IPS DF 6.9 (cell line): ENCODE results near the gene DNAI1.

Experiments
- DNase-seq: peaks from one replicate; pipeline ENCODE4 v3.0.0-alpha.2; 2013; ENCODE audit warnings: low read depth, low spot score
- H3K27ac ChIP-seq: one replicate; pipeline ENCODE4 v1.5.1; 2013; ENCODE audit warnings: low read length, control low read depth
- H3K27me3 ChIP-seq: 2 replicates; pipeline ENCODE4 v1.6.1; 2013; ENCODE audit warnings: mild to moderate bottlenecking, low read length; ENCODE audit not compliant: control insufficient read depth, insufficient read depth
- H3K36me3 ChIP-seq: 2 replicates; pipeline ENCODE4 v1.6.1; 2013; ENCODE audit warnings: low read length; ENCODE audit not compliant: control insufficient read depth, insufficient read depth
- H3K4me1 ChIP-seq: 2 replicates; pipeline ENCODE4 v1.6.1; 2013; ENCODE audit warnings: low read length; ENCODE audit not compliant: control insufficient read depth, insufficient read depth
- H3K4me3 ChIP-seq: 2 replicates; pipeline ENCODE4 v1.5.1; 2013; ENCODE audit warnings: mild to moderate bottlenecking, low read length
- H3K9me3 ChIP-seq: 2 replicates; pipeline ENCODE4 v1.6.1; 2013; ENCODE audit warnings: low read length, inconsistent platforms; ENCODE audit not compliant: control insufficient read depth, insufficient read depth
- WGBS: extraction: QIAGEN DNeasy Blood & Tissue Kit; methylation state at CpG from one replicate; pipeline ENCODE4 v1.1.7; 2013; ENCODE audit warnings: mixed read lengths, missing lambda C conversion rate; ENCODE audit not compliant: insufficient read length, insufficient coverage; 5-methylcytosine and 5-hydroxymethylcytosine counted together

The DNAI1 gene

GRCh38 chr9:34451135-34451534, 7.5 kb upstream of the DNAI1 start:
- WGBS, result no CpG with 5 or more reads among the region's 2 CpGs
- Histone ChIP-seq H3K9me3 (no peaks in the 10 kb centered on the region), H3K4me1 (peaks cover 2% of the 10 kb centered on the region; the same call in 1 of the 2 replicates), H3K36me3 (no peaks in the 10 kb centered on the region), H3K4me3 (no peak overlapping the region), H3K27me3 (no peaks in the 10 kb centered on the region), H3K27ac (no peak overlapping the region)
- no peak for DNase-seq

GRCh38 chr9:34451545-34451944, 7.1 kb upstream of the DNAI1 start:
- WGBS, result no CpG with 5 or more reads among the region's 3 CpGs
- H3K9me3 ChIP-seq, result no peaks in the 10 kb centered on the region
- H3K27me3 ChIP-seq, result no peaks in the 10 kb centered on the region
- no peaks in the 10 kb centered on the region for H3K36me3 ChIP-seq
- DNase-seq, result no peak
- H3K4me3 ChIP-seq, result no peak overlapping the region
- no peak overlapping the region for H3K27ac ChIP-seq
- H3K4me1 ChIP-seq, result peaks cover 2% of the 10 kb centered on the region; the same call in 1 of the 2 replicates

- no peak overlapping the region for H3K27ac ChIP-seq
- 0 out of 2 replicates have a peak, but pooled peaks cover 3% of the 10 kb centered on the region for H3K27me3 ChIP-seq
- 100% methylated on average over 1 of the region's 2 CpGs for WGBS
- H3K4me3 ChIP-seq, result no peak overlapping the region
- no peaks in the 10 kb centered on the region for H3K36me3 ChIP-seq
- no peak for DNase-seq
- peaks cover 5% of the 10 kb centered on the region; the same call in 1 of the 2 replicates for H3K4me1 ChIP-seq
- H3K9me3 ChIP-seq, result no peaks in the 10 kb centered on the region
Observed at GRCh38 chr9:34452568-34452967, 6.0 kb upstream of the DNAI1 start.

GRCh38 chr9:34454571-34455065, 4.0 kb upstream of the DNAI1 start:
- no CpG with 5 or more reads among the region's 3 CpGs for WGBS

GRCh38 chr9:34456151-34456550, 2.5 kb upstream of the DNAI1 start:
- Histone ChIP-seq H3K4me1 (peaks cover 3% of the 10 kb centered on the region; the same call in 1 of the 2 replicates), H3K27ac (no peak overlapping the region), H3K9me3 (no peaks in the 10 kb centered on the region), H3K36me3 (no peaks in the 10 kb centered on the region), H3K27me3 (0 out of 2 replicates have a peak, but pooled peaks cover 3% of the 10 kb centered on the region), H3K4me3 (no peak overlapping the region)
- DNase-seq, result no peak
- WGBS, result no CpG with 5 or more reads among the region's 1 CpG

More at GRCh38 chr9:34454571-34455065, 4.0 kb upstream of the DNAI1 start:
- Histone ChIP-seq H3K9me3 (no peaks in the 10 kb centered on the region), H3K4me1 (peaks cover 5% of the 10 kb centered on the region; the same call in 1 of the 2 replicates), H3K27ac (no peak overlapping the region), H3K36me3 (no peaks in the 10 kb centered on the region), H3K27me3 (0 out of 2 replicates have a peak, but pooled peaks cover 3% of the 10 kb centered on the region), H3K4me3 (no peak overlapping the region)
- DNase-seq, result no peak

- H3K4me1 ChIP-seq, result peaks cover 3% of the 10 kb centered on the region; the same call in 1 of the 2 replicates
- WGBS, result no CpG with 5 or more reads among the region's 4 CpGs
- H3K36me3 ChIP-seq, result no peaks in the 10 kb centered on the region
- H3K27ac ChIP-seq, result no peak overlapping the region
- peak overlapping the region; percentile 50; the same call in 1 of the 2 replicates for H3K4me3 ChIP-seq
- no peak for DNase-seq
- H3K27me3 ChIP-seq, result 0 out of 2 replicates have a peak, but pooled peaks cover 3% of the 10 kb centered on the region
- no peaks in the 10 kb centered on the region for H3K9me3 ChIP-seq
Observed at GRCh38 chr9:34456746-34457145, 1.9 kb upstream of the DNAI1 start.

- H3K36me3 ChIP-seq, result no peaks in the 10 kb centered on the region
- peaks cover 3% of the 10 kb centered on the region; the same call in 1 of the 2 replicates for H3K4me1 ChIP-seq
- no peaks in the 10 kb centered on the region for H3K9me3 ChIP-seq
- peak overlapping the region; percentile 50; the same call in 1 of the 2 replicates for H3K4me3 ChIP-seq
- no peak for DNase-seq
- 0 out of 2 replicates have a peak, but pooled peaks cover 3% of the 10 kb centered on the region for H3K27me3 ChIP-seq
- H3K27ac ChIP-seq, result no peak overlapping the region
- WGBS, result no CpG with 5 or more reads among the region's 48 CpGs
Observed at GRCh38 chr9:34457266-34458012, 1.2 kb upstream of the DNAI1 start.

- Histone ChIP-seq H3K36me3 (no peaks in the 10 kb centered on the region), H3K27ac (no peak overlapping the region), H3K27me3 (0 out of 2 replicates have a peak, but pooled peaks cover 3% of the 10 kb centered on the region), H3K4me3 (peak overlapping the region; percentile 23; the same call in 1 of the 2 replicates), H3K4me1 (peaks cover 3% of the 10 kb centered on the region; the same call in 1 of the 2 replicates), H3K9me3 (no peaks in the 10 kb centered on the region)
- WGBS, result 100% methylated on average over 2 of the region's 11 CpGs
- DNase-seq, result no peak
Observed at GRCh38 chr9:34458959-34459340, 345 bp downstream of the DNAI1 start.

GRCh38 chr9:34459356-34459755, 751 bp downstream of the DNAI1 start:
- H3K4me3 ChIP-seq, result no peak overlapping the region
- no peak overlapping the region for H3K27ac ChIP-seq
- WGBS, result no CpG with 5 or more reads among the region's 14 CpGs
- no peak for DNase-seq
- peaks cover 3% of the 10 kb centered on the region; the same call in 1 of the 2 replicates for H3K4me1 ChIP-seq
- H3K27me3 ChIP-seq, result 0 out of 2 replicates have a peak, but pooled peaks cover 3% of the 10 kb centered on the region
- H3K36me3 ChIP-seq, result no peaks in the 10 kb centered on the region
- no peaks in the 10 kb centered on the region for H3K9me3 ChIP-seq

GRCh38 chr9:34459941-34460340, 1.3 kb downstream of the DNAI1 start:
- H3K27ac ChIP-seq, result no peak overlapping the region
- H3K27me3 ChIP-seq, result 0 out of 2 replicates have a peak, but pooled peaks cover 3% of the 10 kb centered on the region
- no peak for DNase-seq
- no peaks in the 10 kb centered on the region for H3K36me3 ChIP-seq
- H3K4me1 ChIP-seq, result peaks cover 3% of the 10 kb centered on the region; the same call in 1 of the 2 replicates
- no peaks in the 10 kb centered on the region for H3K9me3 ChIP-seq
- H3K4me3 ChIP-seq, result no peak overlapping the region
- no CpG with 5 or more reads among the region's 3 CpGs for WGBS
